Brain pericyte (primary cell): Measurements from ENCODE around the gene MTSS2.
"Not testable (repeated sequence)": the region's sequence is repeated elsewhere in the genome, so short reads cannot be mapped to it uniquely, and the experiment has no call there.

ENCODE experiments used
- DNase-seq: peaks from one replicate; pipeline ENCODE4 v3.0.0-alpha.2; 2012; ENCODE audit warnings: low read depth, low spot score

The MTSS2 gene

GRCh38 chr16:70674221-70675014 is 11.4 kb downstream of the MTSS2 start:
- DNase-seq = no peak

- DNase-seq = not testable (repeated sequence)
Observed at GRCh38 chr16:70670938-70671337, 14.9 kb downstream of the MTSS2 start.

GRCh38 chr16:70670175-70670574 is 15.7 kb downstream of the MTSS2 start:
- no peak for DNase-seq

- DNase-seq = no peak
Observed at GRCh38 chr16:70665806-70666735, 19.8 kb downstream of the MTSS2 start.

GRCh38 chr16:70665113-70665694 is 20.6 kb downstream of the MTSS2 start:
- DNase-seq = no peak

GRCh38 chr16:70664325-70665112 is 21.3 kb downstream of the MTSS2 start:
- DNase-seq = no peak

GRCh38 chr16:70663524-70664324 is 22.1 kb downstream of the MTSS2 start:
- no peak for DNase-seq

- no peak for DNase-seq
Observed at GRCh38 chr16:70662991-70663523, 22.8 kb downstream of the MTSS2 start.

- no peak for DNase-seq
Observed at GRCh38 chr16:70661918-70662641, 23.8 kb downstream of the MTSS2 start.

- DNase-seq = no peak
Observed at GRCh38 chr16:70661534-70661917, 24.3 kb downstream of the MTSS2 start.

GRCh38 chr16:70660672-70661350 is 25.0 kb downstream of the MTSS2 start:
- no peak for DNase-seq

GRCh38 chr16:70659953-70660671 is 25.7 kb downstream of the MTSS2 start:
- DNase-seq = no peak

GRCh38 chr16:70659546-70659945 is 26.3 kb downstream of the MTSS2 start:
- DNase-seq = no peak

GRCh38 chr16:70658921-70659320 is 26.9 kb downstream of the MTSS2 start:
- no peak for DNase-seq

- no peak for DNase-seq
Observed at GRCh38 chr16:70657956-70658355, 27.9 kb downstream of the MTSS2 start.

GRCh38 chr16:70656712-70657263 is 29.1 kb downstream of the MTSS2 start:
- DNase-seq = no peak

- no peak for DNase-seq
Observed at GRCh38 chr16:70656065-70656711, 29.7 kb downstream of the MTSS2 start.
